GM23248 (cell line): Measurements from ENCODE around the gene RPS6KB2. TPM values are rescaled to one million over a fixed set of nuclear protein-coding genes. Genes with fewer than 3 reads are reported as not detected.

Experiments used
- DNase-seq: peaks from one replicate; pipeline ENCODE4 v3.0.0-alpha.2; 2015
- H2AFZ ChIP-seq: fragments of 200-600 bp; sonication (generic); 2 replicates; pipeline ENCODE4 v1.6.1; 2016; ENCODE audit warnings: antibody characterized with exemption
- H3F3A ChIP-seq: fragments of 200-600 bp; sonication (generic); 2 replicates; pipeline ENCODE4 v1.6.1; 2016; ENCODE audit warnings: mild to moderate bottlenecking, antibody characterized with exemption, mixed run types; ENCODE audit not compliant: insufficient read depth
- H3K27ac ChIP-seq: fragments of 200-600 bp; sonication (generic); 2 replicates; pipeline ENCODE4 v1.5.1; 2016; ENCODE audit warnings: mild to moderate bottlenecking
- H3K27me3 ChIP-seq: fragments of 200-600 bp; sonication (generic); replicated peaks from 2 replicates; pipeline ENCODE4 v1.6.1; 2016; ENCODE audit warnings: mild to moderate bottlenecking; ENCODE audit not compliant: insufficient read depth
- H3K36me3 ChIP-seq: fragments of 200-600 bp; sonication (generic); 2 replicates; pipeline ENCODE4 v1.6.1; 2016; ENCODE audit warnings: low read depth, mild to moderate bottlenecking
- H3K4me1 ChIP-seq: fragments of 200-600 bp; sonication (generic); 2 replicates; pipeline ENCODE4 v1.6.1; 2016; ENCODE audit warnings: mild to moderate bottlenecking; ENCODE audit not compliant: insufficient read depth
- H3K4me2 ChIP-seq: fragments of 200-600 bp; sonication (generic); one replicate; pipeline ENCODE4 v1.6.1; 2016; ENCODE audit warnings: mild to moderate bottlenecking; ENCODE audit not compliant: unreplicated experiment
- H3K4me3 ChIP-seq: fragments of 200-600 bp; sonication (generic); 2 replicates; pipeline ENCODE4 v1.5.1; 2016; ENCODE audit warnings: mild to moderate bottlenecking
- H3K79me2 ChIP-seq: fragments of 200-600 bp; sonication (generic); 2 replicates; pipeline ENCODE4 v1.6.1; 2016; ENCODE audit warnings: mild to moderate bottlenecking; ENCODE audit not compliant: insufficient read depth
- H3K9ac ChIP-seq: fragments of 200-600 bp; sonication (generic); 2 replicates; pipeline ENCODE4 v1.6.1; 2016; ENCODE audit warnings: mild to moderate bottlenecking
- H3K9me2 ChIP-seq: fragments of 200-600 bp; sonication (generic); 2 replicates; pipeline ENCODE4 v1.6.1; 2016; ENCODE audit warnings: mixed run types, mild to moderate bottlenecking, moderate library complexity; ENCODE audit not compliant: insufficient read depth
- H3K9me3 ChIP-seq: fragments of 200-600 bp; sonication (generic); one replicate; pipeline ENCODE4 v1.6.1; 2017; ENCODE audit warnings: low read depth
- H4K20me1 ChIP-seq: fragments of 200-600 bp; sonication (generic); 2 replicates; pipeline ENCODE4 v1.6.0; 2016; ENCODE audit not compliant: insufficient read depth
- EZH2 ChIP-seq: fragments of 200-600 bp; sonication (generic); IDR thresholded peaks from 2 replicates; pipeline ENCODE4 v1.6.1; 2018; ENCODE audit warnings: antibody characterized with exemption, mild to moderate bottlenecking; ENCODE audit not compliant: insufficient read depth, poor library complexity, severe bottlenecking
- EZH2phosphoT487 ChIP-seq: fragments of 200-600 bp; sonication (generic); IDR thresholded peaks from 2 replicates; pipeline ENCODE4 v1.6.1; 2018; ENCODE audit warnings: antibody characterized with exemption, moderate library complexity, mild to moderate bottlenecking, low read depth; ENCODE audit not compliant: insufficient read depth
- WGBS, 2 experiments: methylation state at CpG; one replicate each; pipeline ENCODE4 v1.1.6; 2015 to 2017; ENCODE audit warnings: low lambda C conversion rate in 2 of 2, low coverage in 1 of 2; ENCODE audit errors: missing lambda C conversion rate in 2 of 2; 5-methylcytosine and 5-hydroxymethylcytosine counted together
- in situ Hi-C: fragments of 300-500 bp; cut with MboI; formaldehyde crosslinking; loops from 2 replicates; pipeline ENCODE4 v1.15.0; 2020
- polyA plus RNA-seq: library from polyadenylated mRNA; unstranded; fragments of >200 nt; fragmentation: Nextera tagmentation; extraction: Ambion mirVana; gene quantifications from 2 replicates; pipeline ENCODE4 v1.2.1, GENCODE V29; 2016
- total RNA-seq: library from RNA; depleted of rRNA; stranded (reverse); fragments of >200 nt; shearing (Covaris generic); gene quantifications from 2 replicates; pipeline ENCODE4 v1.2.3, GENCODE V29; 2014

The RPS6KB2 gene
- total and polyA plus RNA-seq, 2 experiments from 2014 or later: 52.3 to 68.0 TPM

- no peak overlapping the region for H2AFZ ChIP-seq
- H3K4me3 ChIP-seq: no peak overlapping the region
- WGBS, 2 experiments: 58 to 65% methylated on average over 6 of the region's 6 CpGs
- no peaks in the 10 kb centered on the region for H4K20me1 ChIP-seq
- no peaks in the 10 kb centered on the region for H3K9me2 ChIP-seq
- H3K27me3 ChIP-seq: no peaks in the 10 kb centered on the region
- in situ Hi-C loops: no loop called here
- H3K4me1 ChIP-seq: peaks cover 14% of the 10 kb centered on the region
- H3K9ac ChIP-seq: no peak overlapping the region
- H3K4me2 ChIP-seq: no peak overlapping the region
- no peak for DNase-seq
- H3F3A ChIP-seq: 0 out of 2 replicates have a peak, but pooled peaks cover 7% of the 10 kb centered on the region
- peaks cover 20% of the 10 kb centered on the region for H3K79me2 ChIP-seq
- H3K36me3 ChIP-seq: no peaks in the 10 kb centered on the region
- no peak overlapping the region for H3K27ac ChIP-seq
- no peaks in the 10 kb centered on the region for H3K9me3 ChIP-seq
- no peak for TF ChIP-seq EZH2phosphoT487
- no peak for TF ChIP-seq EZH2
These were observed 40.8 kb upstream of the RPS6KB2 start for GRCh38 chr11:67387518-67387917.

DNA sequence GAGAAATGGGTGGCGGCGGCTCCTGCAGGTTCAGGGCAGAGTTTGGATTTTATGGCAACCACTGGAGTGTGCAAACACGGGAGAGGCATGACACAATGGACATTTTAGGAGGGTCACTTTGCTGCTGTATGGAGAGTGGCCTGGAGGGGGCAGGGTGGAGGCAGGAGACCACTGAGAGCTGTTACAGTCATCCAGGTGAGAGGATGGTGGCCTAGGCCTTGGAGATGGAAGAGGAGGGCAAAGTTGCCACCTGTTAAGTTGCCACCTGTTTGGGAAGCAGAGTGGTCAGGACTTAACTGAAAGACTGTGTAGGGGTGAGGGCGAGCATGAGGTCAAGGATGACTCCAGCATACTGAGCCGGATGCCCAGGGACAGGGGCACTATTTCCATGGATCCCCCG, 38.8 kb upstream of the RPS6KB2 start:
- TF ChIP-seq EZH2: no peak
- TF ChIP-seq EZH2phosphoT487: no peak
- 56 to 62% methylated on average over 5 to 6 of the region's 6 CpGs for WGBS, 2 experiments
- in situ Hi-C loops: no loop called here
- no peaks in the 10 kb centered on the region for H4K20me1 ChIP-seq
- no peak overlapping the region for H3K4me2 ChIP-seq
- no peak overlapping the region for H2AFZ ChIP-seq
- H3K9me3 ChIP-seq: no peaks in the 10 kb centered on the region
- H3K79me2 ChIP-seq: peaks cover 24% of the 10 kb centered on the region
- no peak overlapping the region for H3K4me3 ChIP-seq
- H3F3A ChIP-seq: 0 out of 2 replicates have a peak, but pooled peaks cover 5% of the 10 kb centered on the region
- no peak overlapping the region for H3K27ac ChIP-seq
- no peak overlapping the region for H3K9ac ChIP-seq
- no peaks in the 10 kb centered on the region for H3K27me3 ChIP-seq
- H3K4me1 ChIP-seq: peaks cover 12% of the 10 kb centered on the region
- no peaks in the 10 kb centered on the region for H3K9me2 ChIP-seq
- no peaks in the 10 kb centered on the region for H3K36me3 ChIP-seq
- peak; percentile 53 for DNase-seq

DNA sequence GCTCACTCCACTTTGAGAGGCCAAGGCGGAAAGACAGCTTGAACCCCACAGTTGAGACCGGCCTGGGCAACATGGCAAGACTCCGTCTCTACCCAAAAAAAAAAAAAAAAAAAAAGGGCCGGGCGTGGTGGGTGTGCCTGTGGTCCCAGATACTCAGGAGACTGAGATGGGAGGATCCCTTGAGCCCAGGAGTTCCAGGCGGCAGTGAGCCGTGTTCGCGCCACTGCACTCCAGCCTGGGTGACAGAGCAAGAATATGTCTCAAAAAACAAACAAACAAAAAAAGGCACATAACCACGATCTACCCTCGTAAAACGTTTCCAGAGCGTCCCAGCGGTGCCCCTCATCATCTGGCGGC, 37.4 kb upstream of the RPS6KB2 start:
- in situ Hi-C loops: no loop called here
- Histone ChIP-seq H3K36me3 (no peaks in the 10 kb centered on the region), H3F3A (no peaks in the 10 kb centered on the region), H3K9me2 (no peaks in the 10 kb centered on the region), H3K9ac (peak overlapping the region; percentile 94), H3K4me3 (peak overlapping the region; percentile 90), H2AFZ (peak overlapping the region; percentile 93), H3K4me1 (peaks cover 4% of the 10 kb centered on the region; the same call in 1 of the 2 replicates), H3K79me2 (peaks cover 24% of the 10 kb centered on the region), H3K9me3 (no peaks in the 10 kb centered on the region), H3K27me3 (no peaks in the 10 kb centered on the region), H4K20me1 (no peaks in the 10 kb centered on the region), H3K27ac (peak overlapping the region; percentile 79), H3K4me2 (peak overlapping the region; percentile 99)
- no peak for TF ChIP-seq EZH2
- TF ChIP-seq EZH2phosphoT487: no peak
- 2 to 3% methylated on average over 15 of the region's 15 CpGs for WGBS, 2 experiments
- DNase-seq: no peak

GRCh38 chr11:67391304-67392182, 36.8 kb upstream of the RPS6KB2 start, which contains the start of gene RAD9A:
TSS of gene RAD9A (plus strand) at chr11:67391986. CDS start at chr11:67392045, 59 bp downstream.
- no peaks in the 10 kb centered on the region for H3K9me3 ChIP-seq
- WGBS, 2 experiments: 0 to 1% methylated on average over 67 to 75 of the region's 75 CpGs
- H3K9me2 ChIP-seq: no peaks in the 10 kb centered on the region
- DNase-seq: peak; percentile 99
- H3F3A ChIP-seq: no peaks in the 10 kb centered on the region
- H3K4me1 ChIP-seq: peaks cover 4% of the 10 kb centered on the region; the same call in 1 of the 2 replicates
- peak within 1 kb of the TSS; percentile 94 for H3K9ac ChIP-seq
- in situ Hi-C loops: no loop called here
- H4K20me1 ChIP-seq: no peaks in the 10 kb centered on the region
- H3K27ac ChIP-seq: peak within 1 kb of the TSS; percentile 79
- peak within 1 kb of the TSS; percentile 93 for H2AFZ ChIP-seq
- H3K79me2 ChIP-seq: peaks cover 24% of the 10 kb centered on the region
- peak within 1 kb of the TSS; percentile 99 for H3K4me2 ChIP-seq
- H3K27me3 ChIP-seq: no peaks in the 10 kb centered on the region
- no peaks in the 10 kb centered on the region for H3K36me3 ChIP-seq
- no peak for TF ChIP-seq EZH2phosphoT487
- TF ChIP-seq EZH2: no peak
- H3K4me3 ChIP-seq: peak within 1 kb of the TSS; percentile 90
